ENCODE results near the gene MRPL10. TPM values are rescaled to one million over a fixed set of nuclear protein-coding genes. Genes with fewer than 3 reads are reported as not detected.
A peak's percentile ranks its signal among the peaks of the same experiment; 100 is the strongest.
"Not testable (repeated sequence)": the region's sequence is repeated elsewhere in the genome, so short reads cannot be mapped to it uniquely, and the experiment has no call there.

The MRPL10 gene
- polyA plus RNA-seq, 2 of the 4 experiments (the other 2 are of a cell fraction) = 62.8 to 97.7 TPM

GRCh38 chr17:47776330-47777197 is 54.8 kb downstream of the MRPL10 start:
- no peak overlapping the region for H3K4me3 ChIP-seq
- H3K4me2 ChIP-seq = no peak overlapping the region
- ChIA-PET POLR2A (no interaction called here), CTCF (interaction anchor here (0.5 to 3.2 kb wide), 22 partner anchors 9 to 170 kb away, joined by 3 to 21 read pairs (median 4); no protein-coding TSS in a partner anchor)
- WGBS (ENCODE audit: missing lambda C conversion rate) = 28% methylated on average over 13 of the region's 14 CpGs
- H3K4me1 ChIP-seq = no peaks in the 10 kb centered on the region
- H3K9me3 ChIP-seq = peaks cover 4% of the 10 kb centered on the region; the same call in 2 of the 3 replicates
- ATAC-seq = peak; percentile 82 to 94
- peak; percentile 98 for FAIRE-seq
- no peak overlapping the region for H3K27ac ChIP-seq
- peak; percentile 71 to 78 for DNase-seq (ENCODE audit: low read depth in 1 of 2, low spot score in 1 of 2)
- TF ChIP-seq NFE2L2 (conservative IDR thresholded peaks at IDR 0.05; ENCODE audit: low read length) (no peak), TP53 (CRISPR knock-in tag; IDR thresholded peaks at IDR 0.05) (no peak), RAD21 (conservative IDR thresholded peaks at IDR 0.05 in 1 of 2, IDR thresholded peaks at IDR 0.05 in 1 of 2) (peak; percentile 65 to 71), ZC3H11A (IDR thresholded peaks at IDR 0.05) (no peak), ZSCAN20 (CRISPR knock-in tag; IDR thresholded peaks at IDR 0.05) (no peak), PHF8 (IDR thresholded peaks at IDR 0.05; ENCODE audit: borderline replicate concordance, low read depth) (no peak), ESRRA (IDR thresholded peaks at IDR 0.05; ENCODE audit: borderline replicate concordance, low read length) (no peak), SMC3 (IDR thresholded peaks at IDR 0.05) (peak; percentile 82)
- TF ChIP-seq, protein P1, sequence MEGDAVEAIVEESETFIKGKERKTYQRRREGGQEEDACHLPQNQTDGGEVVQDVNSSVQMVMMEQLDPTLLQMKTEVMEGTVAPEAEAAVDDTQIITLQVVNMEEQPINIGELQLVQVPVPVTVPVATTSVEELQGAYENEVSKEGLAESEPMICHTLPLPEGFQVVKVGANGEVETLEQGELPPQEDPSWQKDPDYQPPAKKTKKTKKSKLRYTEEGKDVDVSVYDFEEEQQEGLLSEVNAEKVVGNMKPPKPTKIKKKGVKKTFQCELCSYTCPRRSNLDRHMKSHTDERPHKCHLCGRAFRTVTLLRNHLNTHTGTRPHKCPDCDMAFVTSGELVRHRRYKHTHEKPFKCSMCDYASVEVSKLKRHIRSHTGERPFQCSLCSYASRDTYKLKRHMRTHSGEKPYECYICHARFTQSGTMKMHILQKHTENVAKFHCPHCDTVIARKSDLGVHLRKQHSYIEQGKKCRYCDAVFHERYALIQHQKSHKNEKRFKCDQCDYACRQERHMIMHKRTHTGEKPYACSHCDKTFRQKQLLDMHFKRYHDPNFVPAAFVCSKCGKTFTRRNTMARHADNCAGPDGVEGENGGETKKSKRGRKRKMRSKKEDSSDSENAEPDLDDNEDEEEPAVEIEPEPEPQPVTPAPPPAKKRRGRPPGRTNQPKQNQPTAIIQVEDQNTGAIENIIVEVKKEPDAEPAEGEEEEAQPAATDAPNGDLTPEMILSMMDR (IDR thresholded peaks at IDR 0.05) = peak; percentile 83

DNA sequence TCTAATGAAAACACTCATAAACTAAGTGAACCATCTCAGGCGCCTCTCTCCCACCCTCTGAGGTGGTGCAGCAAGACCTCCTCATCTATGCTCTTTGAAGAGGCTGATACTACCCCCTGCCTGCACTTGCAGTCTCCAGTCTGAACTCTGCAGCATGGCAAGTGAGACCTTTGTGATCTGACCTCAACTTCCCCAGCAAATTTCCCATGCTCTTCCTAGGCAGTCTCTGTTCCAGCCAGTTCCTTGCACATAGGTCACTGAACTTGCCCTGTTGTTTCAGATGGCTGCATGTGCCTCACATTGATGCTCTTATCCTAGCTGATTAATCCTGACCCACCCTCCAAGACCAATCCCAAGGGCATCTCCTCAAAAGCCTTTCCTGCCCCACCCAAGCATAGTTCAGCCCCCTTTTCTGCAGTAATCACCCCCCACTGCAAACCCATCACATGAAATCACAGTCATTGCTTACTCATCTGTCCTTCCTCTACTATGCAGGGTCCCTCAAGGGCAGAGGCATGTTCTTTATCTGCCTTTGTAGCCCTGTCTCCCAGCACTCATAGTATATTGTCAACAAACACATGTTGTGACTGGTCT is 56.3 kb downstream of the MRPL10 start:
- Histone ChIP-seq H3K9me3 (peaks cover 19% of the 10 kb centered on the region), H3K4me2 (no peak overlapping the region), H3K4me1 (no peaks in the 10 kb centered on the region), H3K27ac (no peak overlapping the region), H3K4me3 (no peak overlapping the region)
- FAIRE-seq = no peak
- WGBS (ENCODE audit: missing lambda C conversion rate) = 0% methylated on average over 1 of the region's 1 CpG
- no peak for ATAC-seq
- DNase-seq (ENCODE audit: low read depth in 1 of 2, low spot score in 1 of 2) = no peak
- TF ChIP-seq, protein P2, sequence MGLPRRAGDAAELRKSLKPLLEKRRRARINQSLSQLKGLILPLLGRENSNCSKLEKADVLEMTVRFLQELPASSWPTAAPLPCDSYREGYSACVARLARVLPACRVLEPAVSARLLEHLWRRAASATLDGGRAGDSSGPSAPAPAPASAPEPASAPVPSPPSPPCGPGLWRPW (IDR thresholded peaks at IDR 0.05) = no peak
- no peak for TF ChIP-seq SMC3 (IDR thresholded peaks at IDR 0.05)
- TF ChIP-seq, protein P3, sequence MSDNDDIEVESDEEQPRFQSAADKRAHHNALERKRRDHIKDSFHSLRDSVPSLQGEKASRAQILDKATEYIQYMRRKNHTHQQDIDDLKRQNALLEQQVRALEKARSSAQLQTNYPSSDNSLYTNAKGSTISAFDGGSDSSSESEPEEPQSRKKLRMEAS (IDR thresholded peaks at IDR 0.05) = no peak
- TF ChIP-seq HOXA7 (CRISPR knock-in tag; IDR thresholded peaks at IDR 0.05) = no peak
- ChIA-PET POLR2A (no interaction called here), CTCF (interaction anchor here (0.8 to 3.2 kb wide), 13 partner anchors 8 to 172 kb away, joined by 3 to 21 read pairs (median 3); no protein-coding TSS in a partner anchor)

GRCh38 chr17:47774331-47774730 is 57.0 kb downstream of the MRPL10 start:
- no peak for DNase-seq (ENCODE audit: low read depth in 1 of 2, low spot score in 1 of 2)
- Histone ChIP-seq H3K9me3 (peaks cover 22% of the 10 kb centered on the region), H3K4me2 (no peak overlapping the region), H3K4me3 (no peak overlapping the region), H3K4me1 (no peaks in the 10 kb centered on the region), H3K27ac (no peak overlapping the region)
- no peak for FAIRE-seq
- ATAC-seq = no peak
- POLR2A ChIA-PET = no interaction called here
- WGBS (ENCODE audit: missing lambda C conversion rate) = 10% methylated on average over 4 of the region's 4 CpGs
- CTCF ChIA-PET = interaction anchor here (1.0 to 4.1 kb wide), 5 partner anchors 12 to 43 kb away, joined by 4 to 21 read pairs (median 4); no protein-coding TSS in a partner anchor
- no peak for TF ChIP-seq E2F6 (IDR thresholded peaks at IDR 0.05; ENCODE audit: borderline replicate concordance, low read depth)
- TF ChIP-seq ZFP36 (IDR thresholded peaks at IDR 0.05; ENCODE audit: borderline replicate concordance, partially characterized antibody) = no peak
- TF ChIP-seq ZC3H11A (IDR thresholded peaks at IDR 0.05) = no peak
- no peak for TF ChIP-seq POLR2A (IDR thresholded peaks at IDR 0.05; ENCODE audit: low read length)
- no peak for TF ChIP-seq JUNB (IDR thresholded peaks at IDR 0.05)
- no peak for TF ChIP-seq HOXA7 (CRISPR knock-in tag; IDR thresholded peaks at IDR 0.05)
- no peak for TF ChIP-seq FOXS1 (CRISPR knock-in tag; IDR thresholded peaks at IDR 0.05)
- TF ChIP-seq ZNF302 (CRISPR knock-in tag; IDR thresholded peaks at IDR 0.05) = no peak
- no peak for TF ChIP-seq RARB (CRISPR knock-in tag; IDR thresholded peaks at IDR 0.05)
- TF ChIP-seq CBX8 (IDR thresholded peaks at IDR 0.05) = no peak
- TF ChIP-seq, protein P1 (IDR thresholded peaks at IDR 0.05) = no peak
- no peak for TF ChIP-seq RAD21 (conservative IDR thresholded peaks at IDR 0.05 in 1 of 2, IDR thresholded peaks at IDR 0.05 in 1 of 2)
- TF ChIP-seq EHMT2 (IDR thresholded peaks at IDR 0.05; ENCODE audit: low read depth) = no peak
- no peak for TF ChIP-seq FOSB (CRISPR knock-in tag; IDR thresholded peaks at IDR 0.05)

GRCh38 chr17:47773649-47774048 is 57.7 kb downstream of the MRPL10 start:
- H3K27ac ChIP-seq; H3K4me3 ChIP-seq; ATAC-seq; FAIRE-seq; H3K4me1 ChIP-seq; H3K4me2 ChIP-seq; POLR2A ChIA-PET; DNase-seq (ENCODE audit: low read depth in 1 of 2, low spot score in 1 of 2): not testable (repeated sequence)
- 66% methylated on average over 9 of the region's 9 CpGs for WGBS (ENCODE audit: missing lambda C conversion rate)
- H3K9me3 ChIP-seq = peaks cover 29% of the 10 kb centered on the region
- CTCF ChIA-PET = interaction anchor here (0.7 to 4.1 kb wide), 8 partner anchors 12 to 245 kb away, joined by 3 to 21 read pairs (median 4); no protein-coding TSS in a partner anchor
